Dermis blood vessel endothelial cell (primary cell): Measurements from ENCODE around the gene HERPUD1. TPM values are rescaled to one million over a fixed set of nuclear protein-coding genes. Genes with fewer than 3 reads are reported as not detected.
"Not testable (repeated sequence)": the region's sequence is repeated elsewhere in the genome, so short reads cannot be mapped to it uniquely, and the experiment has no call there.

Experiments
- DNase-seq: peaks from one replicate; pipeline ENCODE4 v3.0.0; 2010
- total RNA-seq: library from RNA; depleted of rRNA; stranded (reverse); fragments of >200 nt; gene quantifications from 2 replicates; pipeline ENCODE4 v1.2.3, GENCODE V29; 2014

HERPUD1 gene, protein sequence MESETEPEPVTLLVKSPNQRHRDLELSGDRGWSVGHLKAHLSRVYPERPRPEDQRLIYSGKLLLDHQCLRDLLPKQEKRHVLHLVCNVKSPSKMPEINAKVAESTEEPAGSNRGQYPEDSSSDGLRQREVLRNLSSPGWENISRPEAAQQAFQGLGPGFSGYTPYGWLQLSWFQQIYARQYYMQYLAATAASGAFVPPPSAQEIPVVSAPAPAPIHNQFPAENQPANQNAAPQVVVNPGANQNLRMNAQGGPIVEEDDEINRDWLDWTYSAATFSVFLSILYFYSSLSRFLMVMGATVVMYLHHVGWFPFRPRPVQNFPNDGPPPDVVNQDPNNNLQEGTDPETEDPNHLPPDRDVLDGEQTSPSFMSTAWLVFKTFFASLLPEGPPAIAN
- 88.0 and 132 TPM in 2 replicates for total RNA-seq

DNA sequence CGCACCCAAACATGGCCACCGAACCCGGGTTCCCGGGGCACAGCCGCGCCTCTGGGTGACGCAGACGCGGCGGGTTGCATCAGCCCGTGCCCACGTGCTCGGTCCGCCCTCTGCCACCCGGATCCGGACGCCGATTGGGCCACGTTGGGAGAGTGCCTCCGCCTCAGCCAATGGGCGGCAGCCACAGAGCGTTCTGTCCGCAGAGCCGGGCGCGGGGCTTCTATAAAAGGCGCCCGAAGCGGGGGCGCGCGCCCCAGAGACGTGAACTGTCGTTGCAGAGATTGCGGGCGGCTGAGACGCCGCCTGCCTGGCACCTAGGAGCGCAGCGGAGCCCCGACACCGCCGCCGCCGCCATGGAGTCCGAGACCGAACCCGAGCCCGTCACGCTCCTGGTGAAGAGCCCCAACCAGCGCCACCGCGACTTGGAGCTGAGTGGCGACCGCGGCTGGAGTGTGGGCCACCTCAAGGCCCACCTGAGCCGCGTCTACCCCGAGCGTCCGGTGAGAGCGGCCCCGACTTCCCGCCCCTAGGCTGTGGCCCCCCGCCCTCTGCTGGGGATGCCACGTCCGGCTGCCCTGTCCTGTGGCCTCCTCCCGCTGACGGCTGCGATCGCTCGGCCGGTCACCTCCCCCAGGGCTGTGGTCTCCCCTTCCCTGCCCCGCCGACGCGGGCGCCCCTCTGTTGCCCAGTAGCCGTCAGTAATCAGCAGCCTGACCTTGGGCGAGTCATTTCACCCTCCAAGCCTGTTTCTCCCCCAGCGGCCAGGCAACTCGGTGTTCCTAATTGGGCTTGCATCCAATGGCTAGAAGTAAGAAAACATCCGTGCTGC, at the start of gene HERPUD1:
Gene HERPUD1 (plus strand): TSS at position 251 of the 829 bp plus-strand sequence. CDS start 103 bp downstream, at position 354.
- DNase-seq = peak; percentile 99

DNA sequence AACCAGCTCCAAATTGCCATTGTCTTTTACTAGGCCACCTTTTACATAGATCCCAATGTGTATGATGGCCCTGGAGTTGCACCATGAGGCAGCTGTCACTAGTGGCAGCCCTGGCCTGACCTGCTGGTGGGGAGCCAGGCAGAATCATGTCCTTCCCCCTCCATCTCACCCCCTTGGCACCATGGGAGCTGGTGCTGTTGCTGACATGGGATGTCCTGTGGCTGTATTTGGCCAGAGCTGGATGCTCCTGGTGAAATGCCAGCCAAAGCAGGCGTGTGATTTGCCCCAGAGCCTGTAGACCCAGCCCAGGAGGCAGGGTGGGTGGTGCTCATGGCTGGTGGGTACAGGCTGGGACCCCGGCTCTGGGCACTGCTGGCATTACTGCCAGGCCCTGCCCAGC, 48.4 kb upstream of the HERPUD1 start:
- DNase-seq = no peak

DNA sequence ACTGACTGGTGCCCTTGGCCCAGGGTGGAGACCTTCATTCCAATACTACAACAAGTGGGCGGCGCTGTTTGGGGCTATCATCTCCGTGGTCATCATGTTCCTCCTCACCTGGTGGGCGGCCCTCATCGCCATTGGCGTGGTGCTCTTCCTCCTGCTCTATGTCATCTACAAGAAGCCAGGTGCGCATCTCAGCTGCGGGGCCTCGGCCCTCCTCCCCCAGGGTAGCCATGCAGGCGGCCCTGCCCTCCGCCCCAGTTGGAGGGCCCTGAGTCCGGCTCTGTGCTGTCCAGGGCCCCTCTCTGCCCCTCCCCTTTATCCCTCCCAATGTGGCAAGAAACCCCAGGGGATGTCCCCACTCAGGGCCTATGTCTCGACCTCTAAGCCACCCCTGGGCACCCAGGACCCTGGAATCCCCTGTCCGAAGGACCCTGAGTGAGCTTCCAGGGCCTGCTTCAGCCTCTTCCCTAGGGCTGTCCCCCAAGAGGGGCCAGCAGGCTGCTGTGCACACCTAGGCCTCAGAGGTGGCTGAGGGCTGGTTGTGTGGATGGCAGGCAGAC, 47.8 kb upstream of the HERPUD1 start:
- no peak for DNase-seq

DNA sequence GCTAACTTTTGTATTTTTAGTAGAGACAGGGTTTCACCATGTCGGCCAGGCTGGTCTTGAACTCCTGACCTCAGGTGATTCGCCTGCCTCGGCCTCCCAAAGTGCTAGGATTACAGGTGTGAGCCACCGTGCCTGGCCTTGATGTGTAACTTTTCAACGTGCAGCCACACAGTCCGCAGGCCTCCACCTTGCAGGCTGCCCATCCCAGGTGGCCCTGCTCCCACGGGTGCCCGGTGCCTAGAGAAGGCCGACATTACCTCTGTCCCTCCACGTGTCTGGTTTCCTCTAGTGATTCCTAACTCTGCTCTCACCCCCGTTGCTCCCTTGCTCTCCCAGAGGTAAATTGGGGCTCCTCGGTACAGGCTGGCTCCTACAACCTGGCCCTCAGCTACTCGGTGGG, 47.0 kb upstream of the HERPUD1 start:
- not testable (repeated sequence) for DNase-seq

DNA sequence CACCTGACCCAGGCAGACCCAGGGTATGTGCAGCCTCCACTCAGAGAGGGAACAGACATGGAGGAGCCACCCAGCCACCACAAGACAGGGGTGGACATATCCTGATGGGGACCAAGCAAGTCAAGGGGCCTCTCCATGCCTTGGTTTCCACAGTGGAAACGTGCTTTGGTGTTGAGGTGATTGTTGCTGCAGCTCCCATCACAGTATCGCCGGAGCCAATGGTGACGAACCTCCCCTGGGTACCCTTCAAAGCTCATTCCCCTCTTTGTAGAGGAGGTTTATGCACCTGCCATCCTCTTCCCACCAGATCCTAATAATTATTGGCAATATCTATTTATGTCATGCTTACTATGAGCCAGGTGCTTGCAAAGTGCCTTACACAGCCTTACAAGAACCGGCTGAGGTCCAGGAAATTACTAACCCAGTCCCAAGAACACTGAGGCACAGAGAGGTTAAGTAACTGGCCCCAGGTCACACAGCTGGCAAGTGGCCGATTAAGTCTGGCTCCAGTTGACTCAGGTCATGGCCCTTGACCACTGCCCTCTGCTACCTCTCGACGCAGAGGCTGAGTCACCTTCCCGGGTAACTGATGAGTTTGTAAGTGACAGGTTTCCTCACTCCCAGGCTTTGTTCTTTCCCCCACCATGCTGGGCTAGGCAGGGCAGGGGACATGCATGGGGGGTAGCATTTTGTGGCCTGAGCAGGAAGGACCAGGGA, 46.3 kb upstream of the HERPUD1 start:
- DNase-seq = no peak

DNA sequence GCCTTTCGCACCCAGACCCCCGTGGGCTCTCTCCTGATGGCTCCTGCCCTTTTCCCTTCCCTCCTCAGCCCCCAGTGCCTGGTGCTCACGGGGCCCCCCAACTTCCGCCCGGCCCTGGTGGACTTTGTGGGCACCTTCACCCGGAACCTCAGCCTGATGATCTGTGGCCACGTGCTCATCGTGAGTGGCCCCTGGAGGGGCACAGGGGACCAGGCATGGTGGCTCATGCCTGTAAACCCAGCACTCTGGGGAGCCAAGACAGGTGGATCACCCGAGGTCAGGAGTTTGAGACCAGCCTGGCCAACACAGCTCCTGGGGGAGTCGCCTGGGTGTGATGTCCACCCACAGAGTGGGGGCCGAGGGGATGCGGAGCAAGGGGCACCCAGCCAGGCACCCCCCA, 45.6 kb upstream of the HERPUD1 start:
- DNase-seq = no peak

DNA sequence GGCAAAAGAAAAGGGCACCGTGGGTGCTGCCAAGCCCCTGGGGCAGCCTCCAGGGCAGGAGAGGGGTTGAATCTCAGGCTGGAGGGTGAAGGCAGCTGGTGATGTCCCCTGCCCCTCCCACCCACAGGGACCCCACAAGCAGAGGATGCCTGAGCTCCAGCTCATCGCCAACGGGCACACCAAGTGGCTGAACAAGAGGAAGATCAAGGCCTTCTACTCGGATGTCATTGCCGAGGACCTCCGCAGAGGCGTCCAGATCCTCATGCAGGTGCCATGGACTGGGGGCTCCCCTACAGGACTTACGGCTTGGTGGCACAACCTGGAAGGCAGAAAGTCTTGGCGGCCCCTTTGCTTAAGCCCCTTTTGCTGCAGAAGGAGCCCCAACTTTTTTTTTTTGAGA, 45.1 kb upstream of the HERPUD1 start:
- DNase-seq = no peak

DNA sequence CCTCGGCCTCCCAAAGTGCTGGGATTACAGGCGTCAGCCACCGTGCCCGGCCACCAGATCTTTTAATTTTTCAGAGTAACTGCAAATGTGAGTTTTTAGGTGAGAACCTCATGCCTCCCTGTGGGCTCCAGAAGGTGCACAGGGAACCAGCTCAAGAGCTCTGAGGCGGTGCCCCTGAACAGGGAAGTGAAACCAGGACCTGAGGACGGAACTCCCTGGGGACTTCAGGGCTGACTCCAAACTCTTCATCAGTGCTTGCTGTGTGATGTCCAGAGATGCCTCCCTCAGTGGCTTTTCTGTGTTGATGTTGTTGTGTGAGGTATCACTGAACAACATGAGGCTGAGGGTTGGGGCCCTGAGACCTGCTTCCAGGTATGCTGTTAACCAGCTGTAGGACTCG, 43.1 kb upstream of the HERPUD1 start:
- DNase-seq = no peak

DNA sequence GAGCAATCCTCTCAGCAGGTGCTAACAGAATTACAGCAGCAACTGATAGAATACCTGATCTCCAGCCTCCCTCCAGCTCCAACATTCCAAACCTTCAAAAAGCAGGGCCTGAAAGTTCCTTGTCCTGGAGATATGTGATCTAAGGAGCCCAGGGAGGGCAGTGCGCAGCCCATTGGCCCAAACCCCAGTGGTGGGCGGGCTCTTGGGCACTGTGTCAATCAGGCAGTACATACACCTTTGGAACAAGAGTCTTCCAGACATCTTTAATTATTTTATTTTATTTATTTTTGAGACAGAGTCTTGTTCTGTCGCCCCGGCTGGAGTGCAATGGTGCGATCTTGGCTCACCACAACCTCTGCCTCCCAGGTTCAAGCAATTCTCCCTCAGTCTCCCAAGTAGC, 42.7 kb upstream of the HERPUD1 start:
- no peak for DNase-seq

DNA sequence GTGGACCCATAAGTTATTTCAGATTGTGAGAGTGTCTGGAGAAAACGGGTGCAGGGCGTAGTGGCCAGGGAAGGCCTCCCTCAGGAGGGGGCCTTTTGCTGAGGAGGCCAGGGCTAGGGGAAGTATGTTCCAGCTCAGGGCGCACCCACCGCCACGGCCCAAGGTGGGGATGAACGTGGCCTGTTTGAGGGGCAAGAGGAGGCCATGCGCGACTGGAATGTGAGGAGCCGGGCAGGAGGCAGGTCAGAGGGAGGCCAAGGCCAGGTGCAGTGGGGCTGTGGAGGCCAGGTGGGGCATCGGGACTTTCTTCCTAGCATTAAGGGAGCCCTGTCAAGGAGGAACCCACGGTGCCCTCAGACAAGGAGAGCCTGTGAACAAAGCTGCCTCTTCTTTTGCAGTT, 40.3 kb upstream of the HERPUD1 start:
- no peak for DNase-seq

DNA sequence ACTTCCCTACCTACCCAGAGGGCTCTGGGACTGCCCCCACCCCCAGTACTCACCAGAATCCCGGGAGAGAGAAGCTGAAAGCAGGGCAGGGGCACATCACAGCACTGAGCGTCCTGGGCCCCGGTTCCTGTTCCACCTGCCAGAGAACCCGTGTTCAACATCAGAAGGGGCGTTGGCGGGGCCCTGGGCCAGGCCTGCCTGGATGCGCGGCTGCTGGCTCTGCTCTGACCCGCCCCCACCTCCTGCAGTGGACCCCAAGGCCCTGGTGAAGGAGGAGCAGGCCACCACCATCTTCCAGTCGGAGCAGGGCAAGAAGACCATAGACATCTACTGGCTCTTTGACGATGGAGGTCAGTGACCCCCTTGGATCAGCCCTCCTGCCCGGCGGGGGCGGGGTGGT, 39.2 kb upstream of the HERPUD1 start:
- no peak for DNase-seq

DNA sequence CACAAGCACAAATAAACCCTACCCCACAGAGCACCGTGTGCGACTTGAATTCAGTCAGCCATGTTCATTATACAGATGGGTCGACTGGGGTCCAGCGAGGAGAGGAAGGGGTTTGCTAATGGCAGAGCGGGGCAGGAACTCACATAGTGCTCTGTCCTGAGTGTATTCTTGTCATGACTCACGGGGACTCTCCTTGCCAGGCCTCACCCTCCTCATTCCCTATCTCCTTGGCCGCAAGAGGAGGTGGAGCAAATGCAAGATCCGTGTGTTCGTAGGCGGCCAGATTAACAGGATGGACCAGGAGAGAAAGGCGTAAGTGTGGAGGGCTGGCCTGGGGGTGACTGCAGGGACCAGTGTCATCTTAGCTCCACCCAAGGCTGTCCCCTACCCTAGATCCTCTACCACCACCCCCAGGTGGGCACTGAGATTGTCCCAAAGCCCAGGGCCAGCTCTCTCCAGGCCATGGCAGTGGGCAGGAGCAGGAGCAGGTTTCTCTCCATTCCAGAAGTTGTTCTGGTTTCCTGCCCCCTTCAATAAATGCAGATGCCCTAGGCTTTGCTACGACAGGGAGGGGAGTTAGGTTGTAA, 37.5 kb upstream of the HERPUD1 start:
- no peak for DNase-seq

DNA sequence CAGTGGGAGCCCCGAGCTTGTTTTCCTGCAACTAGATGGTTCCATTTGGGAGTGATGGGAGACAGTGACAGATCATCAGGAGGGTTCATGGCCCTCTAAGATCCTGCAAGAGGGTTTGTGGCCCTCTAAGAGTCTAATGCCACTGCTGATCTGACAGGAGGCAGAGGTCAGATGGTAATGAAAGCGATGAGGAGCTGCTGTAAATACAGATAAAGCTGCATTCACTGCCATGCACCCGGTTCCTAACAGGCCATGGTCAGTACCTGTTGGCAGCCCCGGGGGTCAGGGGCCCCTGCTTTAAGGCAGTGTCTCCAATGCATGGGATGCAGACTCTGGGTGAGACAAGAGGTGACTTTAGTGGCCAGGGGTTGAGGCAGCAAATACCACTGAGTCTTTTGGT, 36.1 kb upstream of the HERPUD1 start:
- DNase-seq = no peak

DNA sequence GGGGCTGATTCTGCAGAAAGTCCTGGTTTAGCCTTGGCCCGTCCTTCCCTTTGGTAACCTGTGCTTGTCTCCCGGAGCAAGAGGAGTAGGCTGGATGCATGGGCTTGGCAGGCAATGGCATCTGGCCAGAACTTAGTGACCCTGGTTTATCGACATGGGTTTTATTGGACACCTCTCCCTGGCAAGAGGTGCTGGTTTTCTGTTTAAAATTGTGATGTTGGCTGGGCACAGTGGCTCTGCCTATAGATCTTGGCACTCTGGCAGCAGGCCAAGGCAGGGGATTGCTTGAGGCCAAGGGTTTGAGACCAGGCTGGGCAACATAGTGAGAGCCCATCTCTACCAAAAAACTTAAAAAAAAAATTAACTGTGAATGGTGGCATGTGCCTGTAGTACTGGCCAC, 35.7 kb upstream of the HERPUD1 start:
- no peak for DNase-seq

DNA sequence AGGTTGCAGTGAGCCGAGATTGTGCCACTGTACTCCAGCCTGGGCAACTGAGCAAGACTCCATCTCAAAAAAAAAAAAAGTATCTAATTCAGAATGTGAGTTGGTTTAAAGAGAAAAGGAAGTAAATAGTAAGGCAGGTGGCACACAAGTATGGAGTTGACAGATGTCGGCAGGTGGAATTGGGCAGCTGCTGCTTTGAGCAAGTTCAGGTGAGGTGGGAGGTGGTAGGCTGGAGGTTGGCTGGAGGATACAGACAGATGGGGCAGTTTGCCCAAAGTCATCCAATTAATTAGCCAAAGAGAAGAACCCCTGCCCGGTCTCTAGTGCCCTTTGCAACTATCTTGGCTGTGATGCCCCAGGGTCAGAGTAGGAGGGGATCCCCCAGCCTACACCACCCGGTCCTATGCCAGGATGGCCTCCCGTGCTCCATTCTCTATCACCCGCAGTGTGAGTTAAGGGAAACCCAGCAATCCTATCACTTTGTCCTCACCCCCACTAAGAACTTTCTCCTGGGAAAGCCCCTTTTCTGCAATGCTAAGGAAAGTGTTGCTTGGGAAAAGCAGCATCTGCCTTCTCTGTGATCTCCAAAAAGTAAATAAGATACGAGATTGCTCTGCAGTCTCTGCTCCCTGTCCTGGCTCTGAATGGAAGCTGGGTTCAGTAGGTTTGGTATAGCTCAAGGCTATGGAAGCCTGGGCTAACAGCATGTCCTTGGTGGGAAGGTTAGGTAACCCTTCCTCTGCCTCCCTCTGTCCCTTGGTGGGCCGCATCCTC, 34.7 kb upstream of the HERPUD1 start:
- DNase-seq = no peak

DNA sequence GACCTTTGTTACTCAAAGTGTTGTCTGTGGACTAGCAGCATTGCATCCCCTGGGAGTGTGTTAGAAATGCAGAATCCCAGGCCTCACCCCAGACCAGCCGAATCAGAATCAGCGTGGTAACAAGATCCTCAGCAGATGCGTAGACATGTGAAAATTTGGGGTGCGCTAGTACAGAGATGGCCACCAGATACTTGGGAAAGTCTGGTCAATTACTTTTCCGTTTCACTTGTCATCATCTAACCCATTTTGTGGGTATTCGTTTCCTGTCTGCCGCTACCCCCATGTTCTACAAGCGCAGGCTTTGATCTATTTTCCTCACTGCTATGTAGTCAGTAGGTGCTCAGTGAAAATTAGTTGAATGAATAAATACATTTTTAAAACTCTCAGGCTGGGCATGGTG, 33.1 kb upstream of the HERPUD1 start:
- no peak for DNase-seq

DNA sequence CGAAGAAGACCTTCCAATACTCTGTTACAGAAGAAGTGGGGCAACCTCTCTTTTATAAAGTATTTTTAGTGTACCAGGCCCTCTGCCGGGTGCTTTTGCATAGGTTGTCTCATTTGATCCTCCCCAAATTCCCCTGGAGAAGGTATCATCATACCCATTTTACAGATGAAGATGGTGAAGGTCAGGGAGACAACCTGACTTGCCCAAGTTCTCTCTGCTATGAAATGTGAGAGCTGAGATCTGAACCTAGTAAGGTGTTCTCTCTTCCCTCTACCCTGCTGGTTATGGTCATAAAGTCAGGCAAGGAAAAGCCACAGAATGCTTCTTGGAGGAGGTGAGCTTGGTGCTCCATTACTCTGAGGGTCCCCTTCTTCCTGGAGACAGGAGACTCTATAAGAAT, 28.1 kb upstream of the HERPUD1 start:
- DNase-seq = no peak

DNA sequence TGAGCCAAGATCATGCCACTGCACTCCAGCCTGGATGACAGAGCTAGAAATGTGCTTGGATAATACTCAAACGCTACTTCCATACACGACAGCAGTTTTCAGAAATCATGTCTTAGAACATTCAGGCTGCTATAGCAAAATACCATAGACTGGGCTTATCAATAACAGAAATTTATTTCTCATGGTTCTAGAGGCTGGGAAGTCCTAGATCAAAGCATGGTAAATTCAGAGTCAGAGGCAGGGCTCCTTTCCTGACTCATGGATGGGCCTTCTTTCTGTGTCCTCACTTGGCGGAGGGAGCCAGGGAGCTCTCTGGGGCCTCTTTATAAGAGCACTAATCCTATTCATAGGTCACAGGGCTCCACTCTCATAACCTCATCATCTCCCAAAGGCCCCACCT, 24.5 kb upstream of the HERPUD1 start:
- DNase-seq = no peak

DNA sequence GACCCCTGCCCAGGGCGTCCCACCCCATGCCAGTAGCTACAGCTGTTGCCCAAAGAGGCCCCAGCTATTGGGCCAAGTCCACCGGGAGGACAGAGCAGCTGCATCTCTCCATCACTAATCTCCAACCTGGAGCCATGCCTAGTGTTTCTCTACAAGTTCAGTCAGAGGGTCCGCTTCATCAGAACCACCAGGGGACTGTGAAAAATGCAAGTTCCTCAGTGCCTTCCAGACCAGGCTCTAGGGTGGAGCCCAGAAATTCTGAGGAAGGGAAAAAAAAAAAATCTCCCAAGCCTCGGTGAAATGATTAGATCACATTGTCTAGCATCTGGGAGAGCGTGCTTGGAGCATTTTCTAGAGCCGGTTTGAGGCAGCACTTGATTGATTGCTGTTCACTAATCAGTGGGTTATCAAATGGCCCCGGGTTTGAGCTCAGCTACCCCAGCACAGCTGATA, 22.4 kb upstream of the HERPUD1 start:
- DNase-seq = no peak

DNA sequence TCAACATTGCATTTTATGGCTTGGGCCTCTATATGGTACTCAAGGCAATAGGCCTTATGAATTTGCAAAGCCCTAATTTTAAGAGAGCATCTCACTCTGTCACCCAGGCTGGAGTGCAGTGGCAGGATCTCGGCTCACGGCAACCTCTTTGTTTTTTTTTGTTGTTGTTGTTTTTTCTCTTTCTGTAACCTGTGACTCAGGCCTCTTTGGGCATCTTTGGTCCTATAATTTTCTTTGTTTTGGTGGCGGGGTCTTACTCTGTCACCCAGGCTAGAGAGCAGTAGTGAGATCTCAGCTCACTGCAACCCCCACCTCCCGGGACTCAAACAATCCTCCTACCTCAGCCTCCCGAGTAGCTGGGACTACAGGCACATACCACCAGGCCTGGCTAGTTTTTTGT, 21.8 kb upstream of the HERPUD1 start:
- DNase-seq = no peak

DNA sequence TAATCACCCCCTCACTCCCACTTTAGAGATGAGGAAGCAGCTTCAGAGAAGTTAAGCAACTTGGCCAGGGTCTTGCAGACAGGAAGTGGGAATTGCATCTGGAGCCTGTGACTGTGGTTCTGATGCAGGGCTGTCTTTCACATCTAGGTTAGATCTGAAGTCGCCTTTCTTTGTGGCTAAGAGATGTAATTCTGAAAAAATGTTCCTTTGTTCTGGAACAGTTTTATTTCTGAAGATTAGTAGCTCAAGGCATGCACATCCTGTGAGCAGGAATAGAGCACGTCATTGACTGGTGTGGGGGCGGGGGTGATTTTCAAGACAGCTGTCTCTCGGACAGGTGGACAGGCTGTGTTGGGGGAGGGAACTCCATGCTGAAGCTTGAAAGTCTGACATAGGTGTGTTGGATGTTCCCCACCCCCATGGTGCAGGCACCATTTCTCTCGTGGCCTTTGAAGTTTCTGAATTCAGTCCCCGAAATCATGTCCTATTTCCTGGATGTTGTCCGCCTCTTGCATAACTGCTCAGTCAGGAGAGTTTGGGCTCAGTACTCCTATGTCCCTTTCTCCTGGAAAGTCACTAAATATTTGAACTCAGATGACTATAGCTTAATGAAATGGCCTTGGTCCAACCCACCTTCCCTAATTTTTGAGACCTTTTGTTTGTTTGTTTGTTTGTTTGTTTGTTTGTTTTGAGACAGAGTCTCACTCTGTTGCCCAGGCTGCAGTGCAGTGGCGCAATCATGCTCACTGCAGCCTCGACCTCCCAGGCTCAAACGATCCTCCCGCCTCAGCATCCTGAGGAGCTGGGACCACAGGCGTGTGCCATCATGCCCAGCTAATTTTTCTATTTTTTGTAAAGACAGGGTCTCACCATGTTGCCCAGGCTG, 21.0 kb upstream of the HERPUD1 start:
- peak; percentile 36 for DNase-seq
